Body of pancreas (tissue), 4 donors: ENCODE data around the gene GOT1.

Experiments used
- POLR2A ChIP-seq, 3 donors: fragments of 450-650 bp; IDR thresholded peaks; one replicate each; pipeline ENCODE4 v1.6.1; 2016; ENCODE audit warnings: antibody characterized with exemption in 3 of 3, mild to moderate bottlenecking in 2 of 3
- TF ChIP-seq, protein P1 (sequence below), 7 experiments: fragments of 450-650 bp in 4 of 7; fragments of 200-600 bp in 3 of 7; sonication (generic) in 3 of 7; IDR thresholded peaks; one replicate each; pipeline ENCODE4 v1.5.1; 2016 to 2019; ENCODE audit warnings: antibody characterized with exemption in 7 of 7

- TF ChIP-seq, protein P1, sequence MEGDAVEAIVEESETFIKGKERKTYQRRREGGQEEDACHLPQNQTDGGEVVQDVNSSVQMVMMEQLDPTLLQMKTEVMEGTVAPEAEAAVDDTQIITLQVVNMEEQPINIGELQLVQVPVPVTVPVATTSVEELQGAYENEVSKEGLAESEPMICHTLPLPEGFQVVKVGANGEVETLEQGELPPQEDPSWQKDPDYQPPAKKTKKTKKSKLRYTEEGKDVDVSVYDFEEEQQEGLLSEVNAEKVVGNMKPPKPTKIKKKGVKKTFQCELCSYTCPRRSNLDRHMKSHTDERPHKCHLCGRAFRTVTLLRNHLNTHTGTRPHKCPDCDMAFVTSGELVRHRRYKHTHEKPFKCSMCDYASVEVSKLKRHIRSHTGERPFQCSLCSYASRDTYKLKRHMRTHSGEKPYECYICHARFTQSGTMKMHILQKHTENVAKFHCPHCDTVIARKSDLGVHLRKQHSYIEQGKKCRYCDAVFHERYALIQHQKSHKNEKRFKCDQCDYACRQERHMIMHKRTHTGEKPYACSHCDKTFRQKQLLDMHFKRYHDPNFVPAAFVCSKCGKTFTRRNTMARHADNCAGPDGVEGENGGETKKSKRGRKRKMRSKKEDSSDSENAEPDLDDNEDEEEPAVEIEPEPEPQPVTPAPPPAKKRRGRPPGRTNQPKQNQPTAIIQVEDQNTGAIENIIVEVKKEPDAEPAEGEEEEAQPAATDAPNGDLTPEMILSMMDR (IDR thresholded peaks at IDR 0.05): no peak
- TF ChIP-seq POLR2A (IDR thresholded peaks at IDR 0.05): no peak
These were observed 10.7 kb downstream of the GOT1 start for GRCh38 chr10:99419688-99420087.
